Ectodermal cell (in vitro differentiated cells): ENCODE results near the gene RAB3GAP1.
"Not testable (repeated sequence)": the region's sequence is repeated elsewhere in the genome, so short reads cannot be mapped to it uniquely, and the experiment has no call there.

Experiments
- H3K27ac ChIP-seq: 2 replicates; pipeline ENCODE4 v1.7.0; 2013; ENCODE audit warnings: mild to moderate bottlenecking, low read depth, low read length; ENCODE audit not compliant: insufficient read depth, poor library complexity, severe bottlenecking
- H3K27me3 ChIP-seq: 2 replicates; pipeline ENCODE4 v1.7.0; 2013; ENCODE audit warnings: mild to moderate bottlenecking, low read length; ENCODE audit not compliant: insufficient read depth, control insufficient read depth, poor library complexity, severe bottlenecking
- H3K36me3 ChIP-seq: one replicate; pipeline ENCODE4 v1.7.0; 2013; ENCODE audit warnings: low read length; ENCODE audit not compliant: control insufficient read depth, insufficient read depth
- H3K4me1 ChIP-seq: one replicate; pipeline ENCODE4 v1.7.0; 2013; ENCODE audit warnings: low read length; ENCODE audit not compliant: control insufficient read depth, insufficient read depth
- H3K4me3 ChIP-seq: 2 replicates; pipeline ENCODE4 v1.7.0; 2013; ENCODE audit warnings: low read depth, low read length, control low read depth; ENCODE audit not compliant: insufficient read depth
- H3K9me3 ChIP-seq: 2 replicates; pipeline ENCODE4 v1.7.0; 2013; ENCODE audit warnings: mild to moderate bottlenecking, low read length, moderate library complexity; ENCODE audit not compliant: control insufficient read depth
- WGBS, 2 experiments: methylation state at CpG; one replicate each; pipeline ENCODE4 v1.1.7; 2013; ENCODE audit warnings: missing lambda C conversion rate in 2 of 2; 5-methylcytosine and 5-hydroxymethylcytosine counted together

The RAB3GAP1 gene

DNA sequence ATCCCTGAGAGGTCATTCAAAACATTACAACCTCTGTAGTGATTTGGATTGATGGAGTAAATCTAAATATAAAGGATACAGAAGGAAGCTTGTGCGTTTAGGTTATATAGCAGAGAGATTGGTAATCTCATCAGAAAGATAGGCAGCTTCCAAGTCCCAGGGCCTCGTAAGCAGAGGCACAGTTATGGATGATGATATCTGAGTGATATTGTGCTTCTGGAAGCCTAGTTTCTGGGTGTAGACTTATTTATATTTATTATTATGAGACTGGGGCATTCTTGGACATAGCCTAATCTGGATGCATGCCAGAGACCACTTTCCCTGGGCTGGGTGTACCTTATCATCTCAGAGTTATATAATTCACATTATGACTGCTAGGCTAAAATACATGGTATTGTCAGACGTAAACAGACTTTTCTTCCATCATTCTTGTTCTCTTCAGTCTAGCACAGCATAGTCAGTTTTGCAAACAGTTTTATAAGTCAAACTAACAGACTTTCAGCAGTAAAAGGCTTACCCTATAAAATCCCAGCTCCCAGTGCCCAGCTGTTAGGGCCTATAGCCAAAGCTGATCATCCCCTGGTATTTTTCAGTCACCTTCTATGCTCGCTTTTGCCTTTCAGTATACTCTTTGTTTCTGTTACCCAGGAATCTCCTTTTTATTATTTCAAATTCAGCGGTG, 47.9 kb downstream of the RAB3GAP1 start:
- no peak overlapping the region for H3K4me3 ChIP-seq
- no peak overlapping the region for H3K27ac ChIP-seq
- WGBS, 2 experiments, result 95 to 98% methylated on average over 5 of the region's 5 CpGs
- H3K27me3 ChIP-seq, result no peaks in the 10 kb centered on the region
- no peaks in the 10 kb centered on the region for H3K9me3 ChIP-seq
- H3K36me3 ChIP-seq, result peaks cover 6% of the 10 kb centered on the region
- no peaks in the 10 kb centered on the region for H3K4me1 ChIP-seq

DNA sequence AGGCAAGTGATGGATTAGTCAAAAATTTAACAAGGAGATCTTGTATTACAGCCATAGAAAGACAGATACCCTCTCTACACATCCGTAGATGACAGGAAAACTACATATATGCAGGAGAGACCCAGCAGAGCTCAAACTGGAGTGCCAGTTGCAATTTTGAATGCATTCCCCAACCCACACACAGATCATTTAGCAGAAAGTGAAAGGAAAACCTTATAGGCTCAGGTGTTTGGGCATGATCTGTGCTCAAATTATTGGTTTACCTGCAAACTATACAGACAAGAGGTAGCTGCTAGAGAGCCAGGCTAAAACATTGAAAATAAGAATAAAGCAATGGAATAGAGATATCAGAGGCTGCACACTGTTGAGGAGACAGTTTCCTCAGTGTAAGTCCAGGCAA, 51.8 kb downstream of the RAB3GAP1 start:
- H3K9me3 ChIP-seq, result no peaks in the 10 kb centered on the region
- peaks cover 6% of the 10 kb centered on the region for H3K36me3 ChIP-seq
- 94 to 96% methylated on average over 1 of the region's 1 CpG for WGBS, 2 experiments
- H3K4me3 ChIP-seq, result no peak overlapping the region
- no peaks in the 10 kb centered on the region for H3K27me3 ChIP-seq
- no peaks in the 10 kb centered on the region for H3K4me1 ChIP-seq
- H3K27ac ChIP-seq, result no peak overlapping the region

DNA sequence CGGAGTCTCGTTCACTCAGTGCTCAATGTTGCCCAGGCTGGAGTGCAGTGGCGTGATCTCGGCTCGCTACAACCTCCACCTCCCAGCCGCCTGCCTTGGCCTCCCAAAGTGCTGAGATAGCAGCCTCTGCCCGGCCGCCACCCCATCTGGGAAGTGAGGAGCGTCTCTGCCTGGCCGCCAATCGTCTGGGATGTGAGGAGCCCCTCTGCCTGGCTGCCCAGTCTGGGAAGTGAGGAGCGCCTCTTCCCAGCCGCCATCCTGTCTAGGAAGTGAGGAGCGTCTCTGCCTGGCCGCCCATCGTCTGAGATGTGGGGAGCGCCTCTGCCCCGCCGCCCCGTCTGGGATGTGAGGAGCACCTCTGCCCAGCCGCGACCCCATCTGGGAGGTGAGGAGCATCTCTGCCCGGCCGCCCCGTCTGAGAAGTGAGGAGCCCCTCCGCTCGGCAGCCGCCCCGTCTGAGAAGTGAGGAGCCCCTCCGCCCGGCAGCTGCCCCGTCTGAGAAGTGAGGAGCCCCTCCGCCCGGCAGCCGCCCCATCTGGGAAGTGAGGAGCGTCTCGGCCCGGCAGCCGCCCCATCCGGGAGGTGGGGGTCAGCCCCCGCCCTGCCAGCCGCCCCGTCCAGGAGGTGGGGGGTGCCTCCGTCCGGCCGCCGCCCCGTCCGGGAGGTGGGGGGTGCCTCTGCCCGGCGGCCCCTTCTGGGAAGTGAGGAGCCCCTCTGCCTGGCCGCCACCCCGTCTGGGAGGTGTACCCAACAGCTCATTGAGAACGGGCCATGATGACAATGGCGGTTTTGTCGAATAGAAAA, 53.6 kb downstream of the RAB3GAP1 start:
- 95% methylated on average over 53 to 55 of the region's 56 CpGs for WGBS, 2 experiments
- not testable (repeated sequence) for H3K9me3 ChIP-seq, H3K27ac ChIP-seq, H3K36me3 ChIP-seq, H3K4me1 ChIP-seq, H3K27me3 ChIP-seq, H3K4me3 ChIP-seq

DNA sequence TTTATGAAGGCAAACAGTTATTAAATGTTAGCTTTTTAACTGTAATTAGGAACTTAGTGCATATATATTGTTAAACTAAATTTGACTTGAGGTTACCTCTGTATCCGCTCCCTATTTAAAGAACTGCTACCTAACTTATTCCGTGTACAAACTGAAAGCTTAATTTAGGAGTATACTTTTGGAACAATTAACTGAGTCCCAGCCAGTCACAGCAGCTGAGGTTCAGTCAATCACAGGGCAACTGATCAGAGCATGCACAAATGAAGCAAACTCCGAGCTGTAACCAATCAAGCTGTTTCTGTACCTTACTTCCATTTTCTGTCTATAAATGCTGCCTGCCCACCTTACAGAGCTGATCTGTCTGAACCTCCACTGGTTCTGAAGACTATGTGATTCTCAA, 61.2 kb downstream of the RAB3GAP1 start:
- H3K36me3 ChIP-seq, result no peaks in the 10 kb centered on the region
- no peaks in the 10 kb centered on the region for H3K27me3 ChIP-seq
- 94 to 98% methylated on average over 3 of the region's 3 CpGs for WGBS, 2 experiments
- no peak overlapping the region for H3K4me3 ChIP-seq
- no peak overlapping the region for H3K27ac ChIP-seq
- no peaks in the 10 kb centered on the region for H3K4me1 ChIP-seq
- H3K9me3 ChIP-seq, result no peaks in the 10 kb centered on the region

DNA sequence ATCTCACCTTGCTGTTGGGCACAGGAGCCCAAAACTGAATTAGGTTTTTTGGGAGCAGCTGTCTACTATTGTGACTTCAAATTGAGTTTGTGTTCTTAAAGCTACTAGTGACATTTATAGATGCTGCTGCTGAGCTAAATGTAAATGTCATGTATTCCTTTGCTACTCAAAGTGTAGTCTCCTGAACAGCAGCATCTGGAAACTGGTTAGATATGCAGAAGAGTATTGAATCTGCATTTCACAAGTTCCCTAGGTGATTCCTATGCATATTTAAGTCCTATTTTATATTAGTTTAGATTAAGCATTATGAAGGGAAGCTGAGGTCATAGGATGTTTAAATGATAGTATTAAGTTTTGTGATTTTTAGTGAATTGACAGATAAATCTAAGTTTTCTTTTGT, 67.5 kb downstream of the RAB3GAP1 start:
- H3K4me3 ChIP-seq, result no peak overlapping the region
- no peaks in the 10 kb centered on the region for H3K27me3 ChIP-seq
- H3K36me3 ChIP-seq, result no peaks in the 10 kb centered on the region
- no peak overlapping the region for H3K27ac ChIP-seq
- H3K9me3 ChIP-seq, result no peaks in the 10 kb centered on the region
- no peaks in the 10 kb centered on the region for H3K4me1 ChIP-seq

DNA sequence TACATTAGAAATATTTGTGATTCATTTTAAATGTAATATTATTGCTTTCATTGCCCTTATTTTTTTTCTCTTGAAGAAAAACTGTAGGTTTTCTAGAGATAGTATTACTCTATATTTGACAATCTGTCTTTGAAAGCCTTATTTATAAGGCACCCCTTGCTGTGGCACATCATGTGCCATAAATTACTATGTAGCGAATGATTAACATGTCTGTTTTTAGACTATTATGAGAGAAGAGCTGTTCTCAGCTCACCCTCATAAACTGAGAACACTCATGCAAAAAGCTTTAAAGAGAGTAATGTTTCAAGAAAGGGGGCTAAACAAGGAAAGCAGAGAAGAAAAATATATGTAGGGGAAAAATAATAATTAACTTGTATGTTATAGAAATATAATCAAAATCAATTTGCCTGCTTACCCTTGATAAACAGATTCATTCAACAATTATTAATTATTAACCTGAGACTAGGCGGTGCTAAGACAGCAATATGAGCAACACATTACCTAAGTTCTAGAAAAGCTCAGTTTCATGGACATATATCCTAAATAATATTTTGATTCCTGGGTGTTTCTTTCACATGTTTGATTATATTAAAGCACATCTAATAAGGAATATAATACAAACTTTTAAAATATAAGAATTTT, 69.0 kb downstream of the RAB3GAP1 start:
- no peak overlapping the region for H3K4me3 ChIP-seq
- H3K27me3 ChIP-seq, result no peaks in the 10 kb centered on the region
- H3K36me3 ChIP-seq, result no peaks in the 10 kb centered on the region
- H3K9me3 ChIP-seq, result no peaks in the 10 kb centered on the region
- H3K27ac ChIP-seq, result no peak overlapping the region
- no peaks in the 10 kb centered on the region for H3K4me1 ChIP-seq
- 100% methylated on average over 2 of the region's 2 CpGs for WGBS, 2 experiments

DNA sequence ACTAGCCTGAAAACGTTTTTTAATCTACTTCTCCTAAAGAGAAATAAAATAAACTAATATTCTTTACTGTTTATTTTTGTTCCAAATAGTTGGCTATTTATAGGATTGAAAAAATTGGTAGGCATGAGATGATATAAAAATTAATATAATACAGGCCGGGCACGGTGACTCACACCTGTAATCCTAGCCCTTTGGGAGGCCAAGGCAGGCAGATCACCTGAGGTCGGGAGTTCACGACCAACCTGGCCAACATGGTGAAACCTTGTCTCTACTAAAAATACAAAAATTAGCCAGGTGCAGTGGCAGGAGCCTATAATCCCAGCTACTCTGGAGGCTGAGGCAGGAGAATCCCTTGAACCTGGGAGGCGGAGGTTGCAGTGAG, 69.6 kb downstream of the RAB3GAP1 start:
- H3K4me3 ChIP-seq, H3K9me3 ChIP-seq, H3K36me3 ChIP-seq, H3K27ac ChIP-seq, H3K4me1 ChIP-seq, H3K27me3 ChIP-seq: not testable (repeated sequence)
- 94 to 96% methylated on average over 5 of the region's 6 CpGs for WGBS, 2 experiments

DNA sequence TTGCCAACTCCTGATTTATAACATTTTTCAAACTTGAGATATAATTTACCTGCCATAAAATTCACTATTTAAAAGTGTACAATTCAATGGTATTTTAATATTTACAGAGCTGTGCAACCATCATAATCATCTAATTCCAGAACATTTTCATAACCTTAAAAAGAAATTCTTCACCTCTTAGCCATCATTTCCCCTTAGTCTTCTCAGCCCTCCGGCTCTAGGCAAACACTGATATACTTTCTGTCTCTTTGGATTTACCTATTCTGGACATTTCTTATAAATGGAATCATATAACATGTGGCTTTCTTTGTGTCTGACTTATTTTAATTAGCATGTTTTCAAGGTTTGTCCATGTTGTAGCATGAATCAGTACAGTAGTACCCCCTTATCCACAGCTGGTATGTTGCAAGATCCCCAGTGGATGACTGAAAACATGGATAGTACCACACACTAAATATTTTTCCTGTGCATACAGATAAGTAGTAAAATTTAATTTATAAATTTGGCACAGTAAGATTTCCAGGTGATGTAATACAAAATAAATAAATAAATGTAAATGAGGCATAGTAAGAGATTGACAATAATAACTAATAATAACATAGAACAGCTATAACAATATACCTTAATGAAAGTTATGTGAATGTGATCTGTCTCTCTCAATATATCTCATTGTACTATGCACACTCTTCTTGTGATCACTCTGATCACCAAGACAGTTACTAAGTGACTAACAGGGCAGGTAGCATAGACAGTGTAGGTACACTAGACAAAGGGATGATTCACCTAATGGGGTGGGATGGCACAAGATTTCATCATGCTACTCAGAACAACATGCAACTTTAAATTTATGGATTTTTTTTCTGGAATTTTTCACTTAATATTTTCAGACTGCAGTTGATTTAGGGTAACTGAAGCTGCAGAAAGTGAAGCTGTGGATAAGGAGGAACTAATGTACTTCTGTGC, 73.1 kb downstream of the RAB3GAP1 start:
- Histone ChIP-seq H3K36me3 (no peaks in the 10 kb centered on the region), H3K4me1 (no peaks in the 10 kb centered on the region), H3K27ac (no peak overlapping the region), H3K9me3 (no peaks in the 10 kb centered on the region), H3K27me3 (no peaks in the 10 kb centered on the region), H3K4me3 (no peak overlapping the region)
- 93% methylated on average over 1 of the region's 1 CpG for WGBS, 2 experiments

DNA sequence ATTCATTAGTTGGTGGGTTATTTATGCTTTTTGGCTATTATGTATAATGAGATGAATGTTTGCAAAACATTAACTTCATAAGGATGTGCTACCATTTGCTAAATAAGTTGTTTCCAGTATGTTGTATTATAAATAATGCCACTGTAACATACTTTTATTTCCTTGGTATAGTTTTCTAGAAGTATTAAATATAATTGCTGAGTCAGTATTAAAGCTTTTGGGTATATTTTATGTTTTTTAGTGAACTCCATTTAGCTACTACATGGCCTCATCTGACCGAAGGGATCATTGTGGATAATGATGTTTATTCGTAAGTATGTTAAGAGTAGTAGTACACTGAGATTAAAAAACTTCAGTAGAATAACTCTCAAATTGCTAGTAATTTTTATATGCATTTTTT, 73.8 kb downstream of the RAB3GAP1 start:
- Histone ChIP-seq H3K36me3 (no peaks in the 10 kb centered on the region), H3K27ac (no peak overlapping the region), H3K4me1 (no peaks in the 10 kb centered on the region)

More for the DNA sequence above, 73.8 kb downstream of the RAB3GAP1 start:
- WGBS, 2 experiments, result 100% methylated on average over 1 of the region's 2 CpGs
- Histone ChIP-seq H3K4me3 (no peak overlapping the region), H3K9me3 (no peaks in the 10 kb centered on the region), H3K27me3 (no peaks in the 10 kb centered on the region)
